ENCODE data around the gene GPBAR1. TPM values are rescaled to one million over a fixed set of nuclear protein-coding genes. Genes with fewer than 3 reads are reported as not detected.

Gene GPBAR1
- total and polyA plus RNA-seq, 2 of the 8 experiments (the other 6 are each of a cell fraction or from before 2014, with no cell fraction given): 0.32 to 0.59 TPM

DNA sequence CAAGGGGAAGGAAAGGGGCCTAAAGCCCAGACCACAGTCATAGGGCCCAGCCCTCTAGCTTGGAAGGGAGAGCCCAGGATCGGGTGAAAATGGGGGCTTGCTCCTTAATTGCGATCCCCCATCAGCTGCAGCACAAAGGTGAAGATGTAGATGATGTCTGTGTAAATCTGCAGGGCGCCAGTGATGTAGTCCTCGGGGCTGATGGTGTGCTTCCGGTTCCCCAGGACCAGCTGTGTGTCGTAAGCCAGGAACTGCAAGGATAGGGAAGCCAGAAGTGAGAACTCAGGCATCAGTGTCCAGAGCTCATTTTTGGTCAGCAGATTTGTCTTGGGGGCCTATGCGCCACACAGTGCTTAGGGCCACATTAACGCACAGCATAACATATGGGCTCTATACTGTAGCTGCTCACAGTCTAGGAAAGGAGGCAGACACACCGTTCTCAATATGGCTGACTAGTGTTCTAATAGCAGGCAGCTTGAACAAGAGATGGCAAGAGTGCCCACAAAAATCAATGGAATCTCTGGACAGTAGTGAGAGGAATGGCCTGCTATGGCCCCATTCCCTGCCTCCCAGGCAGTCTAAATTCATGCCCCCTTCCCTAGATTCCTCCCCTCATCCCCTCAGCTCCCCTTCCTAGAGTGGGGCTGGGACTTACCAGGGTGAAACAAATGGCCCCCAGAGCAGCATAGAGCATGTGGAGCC, 14.7 kb downstream of the GPBAR1 start:
- H2BK120ac ChIP-seq (replicated peaks; ENCODE audit: low read depth, low read length): no peak overlapping the region
- no peak for FAIRE-seq
- ChIA-PET POLR2A (ENCODE audit: partially characterized antibody) (interaction anchor here (0.7 to 2.6 kb wide), 5 partner anchors 11 to 105 kb away, joined by 3 to 22 read pairs (median 4); partner anchors contain the start of gene GPBAR1), CTCF (ENCODE audit: partially characterized antibody) (interaction anchor here (0.6 to 8.2 kb wide), 17 partner anchors 9 to 1596 kb away, joined by 3 to 131 read pairs (median 4); partner anchors contain the start of genes CATIP, GPBAR1 and TMBIM1)
- no peak overlapping the region for H2BK15ac ChIP-seq (ENCODE audit: low read length)
- peaks cover 0 to 15% of the 10 kb centered on the region in 2 experiments for H4K20me1 ChIP-seq (replicated peaks in 1 of 2; ENCODE audit: control insufficient read depth in 1 of 2, insufficient read depth in 2 of 2, low read length in 2 of 2)
- H3K79me2 ChIP-seq (ENCODE audit: control insufficient read depth in 1 of 2, insufficient read depth in 2 of 2, low read length in 2 of 2): peaks cover 0 to 3% of the 10 kb centered on the region in 2 experiments; a peak in 1 of 4 replicates
- H4K5ac ChIP-seq (ENCODE audit: insufficient read length, low read depth, low read length): no peak overlapping the region
- H3K4me3 ChIP-seq (ENCODE audit: extremely low read depth in 1 of 4, insufficient read depth in 2 of 4, low read depth in 3 of 4, low read length in 4 of 4): no peak overlapping the region
- H4K8ac ChIP-seq (ENCODE audit: extremely low read depth, insufficient read depth, low read length): no peak overlapping the region
- no peak overlapping the region for H2BK12ac ChIP-seq (ENCODE audit: low read depth, low read length)
- no peak overlapping the region for H2BK5ac ChIP-seq (ENCODE audit: low read depth, low read length)
- H3K4me1 ChIP-seq (replicated peaks in 1 of 4; ENCODE audit: control insufficient read depth in 3 of 4, insufficient read depth in 4 of 4, low read length in 3 of 4): peaks cover 0 to 4% (median 2%) of the 10 kb centered on the region in 4 experiments; a peak in 4 of 7 replicates
- no peak overlapping the region for H4K91ac ChIP-seq (replicated peaks; ENCODE audit: insufficient read length, low read length)
- H3K27ac ChIP-seq (ENCODE audit: low read depth, low read length): no peak overlapping the region
- H3K4ac ChIP-seq (replicated peaks; ENCODE audit: insufficient read length, low read depth, low read length): no peak overlapping the region
- no peak overlapping the region for H2BK20ac ChIP-seq (ENCODE audit: low read length)
- H3K36me3 ChIP-seq (ENCODE audit: control insufficient read depth in 2 of 4, insufficient read depth in 4 of 4, low read length in 3 of 4): peaks cover 0 to 41% (median 9%) of the 10 kb centered on the region in 4 experiments; a peak in 6 of 8 replicates
- no peak for DNase-seq (ENCODE audit: low read depth in 1 of 2, low spot score in 2 of 2)
- peaks cover 5% of the 10 kb centered on the region; the same call in 1 of the 2 replicates for H3K79me1 ChIP-seq (ENCODE audit: low read depth, low read length)
- no peak overlapping the region for H3K14ac ChIP-seq (ENCODE audit: insufficient read length)
- 85% methylated on average over 9 of the region's 9 CpGs; no CpG with 5 or more reads in 1 of the 2 experiments for WGBS, 2 experiments (ENCODE audit: extremely low coverage in 1 of 2, insufficient coverage in 1 of 2, insufficient read length in 1 of 2, insufficient replicate concordance in 2 of 2, low coverage in 1 of 2, low lambda C conversion rate in 2 of 2, missing lambda C conversion rate in 1 of 2)
- no peak overlapping the region for H2AFZ ChIP-seq (ENCODE audit: low read length)
- H3K56ac ChIP-seq (replicated peaks; ENCODE audit: insufficient read length, low read depth, low read length): no peak overlapping the region
- no peak overlapping the region for H3K18ac ChIP-seq (ENCODE audit: extremely low read depth, low read length)
- H3K9ac ChIP-seq (replicated peaks in 1 of 4; ENCODE audit: extremely low read depth in 1 of 4, low read depth in 3 of 4, low read length in 3 of 4): no peak overlapping the region
- H3K9me3 ChIP-seq (ENCODE audit: insufficient read depth in 2 of 2, low read depth in 1 of 2, low read length in 1 of 2): no peaks in the 10 kb centered on the region
- no peak overlapping the region for H2AK5ac ChIP-seq (ENCODE audit: low read depth, low read length)
- H3K23me2 ChIP-seq (ENCODE audit: low read depth, low read length): peaks cover 6% of the 10 kb centered on the region; the same call in 1 of the 2 replicates
- H3K27me3 ChIP-seq (replicated peaks in 1 of 4; ENCODE audit: control insufficient read depth in 3 of 4, extremely low read depth in 1 of 4, insufficient read depth in 3 of 4, low read length in 3 of 4): no peaks in the 10 kb centered on the region
- H3K4me2 ChIP-seq (ENCODE audit: insufficient read depth in 1 of 2, low read depth in 2 of 2, low read length in 2 of 2): no peak overlapping the region
- no peak overlapping the region for H3K23ac ChIP-seq (ENCODE audit: insufficient read length)
- TF ChIP-seq SAP30 (IDR thresholded peaks at IDR 0.05; ENCODE audit: insufficient read depth, insufficient replicate concordance, low read length): no peak
- no peak for TF ChIP-seq SP1 (IDR thresholded peaks at IDR 0.05; ENCODE audit: low read depth, low read length)
- TF ChIP-seq KDM1A (IDR thresholded peaks at IDR 0.05; ENCODE audit: borderline replicate concordance, low read length): no peak
- no peak for TF ChIP-seq CBX5 (IDR thresholded peaks at IDR 0.05; ENCODE audit: low read depth, low read length)
- TF ChIP-seq NRF1 (IDR thresholded peaks at IDR 0.05; ENCODE audit: low read depth, low read length): no peak
- no peak for TF ChIP-seq FOSL1 (IDR thresholded peaks at IDR 0.05; ENCODE audit: insufficient read depth, low read depth, low read length)
- TF ChIP-seq CBX8 (IDR thresholded peaks at IDR 0.05; ENCODE audit: borderline replicate concordance, low read depth, low read length): no peak
- no peak for TF ChIP-seq KDM4A (IDR thresholded peaks at IDR 0.05; ENCODE audit: low read depth, low read length, severe bottlenecking)
- TF ChIP-seq BACH1 (IDR thresholded peaks at IDR 0.05; ENCODE audit: low read length): no peak
- no peak for TF ChIP-seq YY1 (IDR thresholded peaks at IDR 0.05; ENCODE audit: low read depth, low read length)
- no peak for TF ChIP-seq SUZ12 (IDR thresholded peaks at IDR 0.05; ENCODE audit: low read length)
- TF ChIP-seq, protein P1, sequence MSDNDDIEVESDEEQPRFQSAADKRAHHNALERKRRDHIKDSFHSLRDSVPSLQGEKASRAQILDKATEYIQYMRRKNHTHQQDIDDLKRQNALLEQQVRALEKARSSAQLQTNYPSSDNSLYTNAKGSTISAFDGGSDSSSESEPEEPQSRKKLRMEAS (IDR thresholded peaks at IDR 0.05): no peak
- TF ChIP-seq SIRT6 (IDR thresholded peaks at IDR 0.05; ENCODE audit: low read length): no peak
